Neural progenitor cell (in vitro differentiated cells): ENCODE results near the gene SMAD2. TPM values are rescaled to one million over a fixed set of nuclear protein-coding genes. Genes with fewer than 3 reads are reported as not detected.

Source experiments
- DNase-seq: peaks from one replicate; pipeline ENCODE4 v3.0.0-alpha.2; 2016; ENCODE audit warnings: low spot score
- H2AFZ ChIP-seq: fragments of 200-600 bp; sonication (generic); replicated peaks from 2 replicates; pipeline ENCODE4 v1.6.1; 2016; ENCODE audit warnings: antibody characterized with exemption
- H3F3A ChIP-seq: fragments of 200-600 bp; sonication (generic); 2 replicates; pipeline ENCODE4 v1.6.1; 2016; ENCODE audit warnings: antibody characterized with exemption, low read depth
- H3K27ac ChIP-seq: fragments of 200-600 bp; sonication (generic); 2 replicates; pipeline ENCODE4 v1.5.1; 2016; ENCODE audit warnings: mild to moderate bottlenecking
- H3K27me3 ChIP-seq: fragments of 200-600 bp; sonication (generic); 2 replicates; pipeline ENCODE4 v1.6.1; 2016; ENCODE audit warnings: mild to moderate bottlenecking, moderate library complexity
- H3K36me3 ChIP-seq: fragments of 200-600 bp; sonication (generic); 2 replicates; pipeline ENCODE4 v1.5.1; 2016
- H3K4me1 ChIP-seq: fragments of 200-600 bp; sonication (generic); 2 replicates; pipeline ENCODE4 v1.6.1; 2016; ENCODE audit warnings: mixed run types
- H3K4me2 ChIP-seq: fragments of 200-600 bp; sonication (generic); 2 replicates; pipeline ENCODE4 v1.6.1; 2016
- H3K4me3 ChIP-seq: fragments of 200-600 bp; sonication (generic); 2 replicates; pipeline ENCODE4 v1.5.1; 2016
- H3K79me2 ChIP-seq: fragments of 200-600 bp; sonication (generic); 2 replicates; pipeline ENCODE4 v1.6.1; 2016; ENCODE audit warnings: low read depth
- H3K9ac ChIP-seq: fragments of 200-600 bp; sonication (generic); 2 replicates; pipeline ENCODE4 v1.6.1; 2016
- H3K9me3 ChIP-seq: fragments of 200-600 bp; sonication (generic); 2 replicates; pipeline ENCODE4 v1.5.1; 2016; ENCODE audit warnings: low read depth
- H4K20me1 ChIP-seq: fragments of 200-600 bp; sonication (generic); 2 replicates; pipeline ENCODE4 v1.6.1; 2016; ENCODE audit warnings: low read depth
- H3K27ac Mint-ChIP-seq: 3 replicates; pipeline ENCODE4 v1.8.0; 2021; ENCODE audit warnings: mixed read lengths
- H3K27me3 Mint-ChIP-seq: 2 replicates; pipeline ENCODE4 v1.8.0; 2022; ENCODE audit warnings: low read depth, mild to moderate bottlenecking, inconsistent platforms, moderate library complexity, mixed read lengths; ENCODE audit not compliant: insufficient read depth
- H3K36me3 Mint-ChIP-seq: 3 replicates; pipeline ENCODE4 v1.8.0; 2021; ENCODE audit warnings: mixed read lengths
- H3K4me1 Mint-ChIP-seq: 3 replicates; pipeline ENCODE4 v1.8.0; 2021; ENCODE audit warnings: mixed read lengths
- H3K4me3 Mint-ChIP-seq: 3 replicates; pipeline ENCODE4 v1.8.0; 2021; ENCODE audit warnings: mild to moderate bottlenecking, moderate library complexity, mixed read lengths
- H3K9me3 Mint-ChIP-seq: 3 replicates; pipeline ENCODE4 v1.8.0; 2020; ENCODE audit warnings: mixed read lengths
- EZH2 ChIP-seq: fragments of 200-600 bp; sonication (generic); IDR thresholded peaks from 2 replicates; pipeline ENCODE4 v1.6.1; 2017; ENCODE audit warnings: antibody characterized with exemption, mild to moderate bottlenecking, moderate library complexity
- EZH2phosphoT487 ChIP-seq: fragments of 200-600 bp; sonication (generic); IDR thresholded peaks from 2 replicates; pipeline ENCODE4 v1.6.1; 2017; ENCODE audit warnings: antibody characterized with exemption
- total RNA-seq: library from RNA; depleted of rRNA; stranded (reverse); fragments of >200 nt; gene quantifications from 2 replicates; pipeline ENCODE4 v1.2.3, GENCODE V29; 2015; ENCODE audit warnings: low replicate concordance
- TF ChIP-seq, protein P1 (sequence below): fragments of 200-600 bp; sonication (generic); IDR thresholded peaks from 2 replicates; pipeline ENCODE4 v1.5.1; 2017; ENCODE audit warnings: antibody characterized with exemption, mild to moderate bottlenecking

Gene SMAD2
- total RNA-seq, 1 donor from 2014 or later: 233 TPM

DNA sequence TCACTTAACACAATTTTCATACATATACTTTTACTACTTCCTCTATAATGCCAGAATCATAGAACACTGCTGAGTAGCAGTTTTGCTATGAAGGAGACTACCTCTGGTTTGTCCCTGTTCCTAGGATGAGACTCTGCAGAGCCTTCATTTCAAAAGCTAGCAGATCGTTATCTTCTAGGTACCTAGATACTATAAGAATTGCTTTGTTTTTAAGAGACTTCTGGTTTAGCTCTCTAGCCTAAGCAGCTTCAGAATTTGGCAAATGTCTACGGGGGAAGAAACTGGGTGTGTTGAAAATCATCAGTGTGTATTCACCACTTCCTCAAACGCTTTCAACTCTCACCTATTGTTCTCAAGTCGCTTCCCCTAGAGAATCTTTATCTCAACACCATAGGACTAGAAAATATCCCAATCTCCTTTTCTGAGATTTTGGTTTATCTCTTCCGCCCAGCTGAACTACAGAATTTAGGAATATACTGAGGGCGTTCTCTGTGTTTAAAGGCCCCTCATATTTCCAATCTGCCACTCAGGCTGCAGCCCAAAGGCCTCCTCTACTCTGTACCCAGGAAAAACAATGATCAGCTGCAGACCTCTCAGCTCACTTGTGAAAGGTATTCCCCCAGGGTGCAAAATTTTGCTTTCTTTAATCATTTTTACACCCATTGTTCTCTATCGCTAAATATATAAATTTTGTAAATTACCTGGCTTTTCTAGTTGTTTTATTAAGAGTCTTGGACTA, 28.7 kb downstream of the SMAD2 start:
- Histone ChIP-seq H3K9me3 (no peaks in the 10 kb centered on the region), H3K4me1 (peaks cover 79% of the 10 kb centered on the region), H3F3A (peaks cover 71% of the 10 kb centered on the region), H3K36me3 (peaks cover under 1% of the 10 kb centered on the region), H4K20me1 (peaks cover 95% of the 10 kb centered on the region), H3K9ac (no peak overlapping the region), H3K27me3 (no peaks in the 10 kb centered on the region), H3K27ac (peak overlapping the region; percentile 53), H2AFZ (no peak overlapping the region), H3K4me2 (peak overlapping the region; percentile 72), H3K79me2 (peaks cover 100% of the 10 kb centered on the region), H3K4me3 (peak overlapping the region; percentile 24)
- H3K27me3 Mint-ChIP-seq: no peaks in the 10 kb centered on the region
- peaks cover 54% of the 10 kb centered on the region for H3K36me3 Mint-ChIP-seq
- no peak overlapping the region for H3K27ac Mint-ChIP-seq
- H3K4me3 Mint-ChIP-seq: no peak overlapping the region
- TF ChIP-seq, protein P1, sequence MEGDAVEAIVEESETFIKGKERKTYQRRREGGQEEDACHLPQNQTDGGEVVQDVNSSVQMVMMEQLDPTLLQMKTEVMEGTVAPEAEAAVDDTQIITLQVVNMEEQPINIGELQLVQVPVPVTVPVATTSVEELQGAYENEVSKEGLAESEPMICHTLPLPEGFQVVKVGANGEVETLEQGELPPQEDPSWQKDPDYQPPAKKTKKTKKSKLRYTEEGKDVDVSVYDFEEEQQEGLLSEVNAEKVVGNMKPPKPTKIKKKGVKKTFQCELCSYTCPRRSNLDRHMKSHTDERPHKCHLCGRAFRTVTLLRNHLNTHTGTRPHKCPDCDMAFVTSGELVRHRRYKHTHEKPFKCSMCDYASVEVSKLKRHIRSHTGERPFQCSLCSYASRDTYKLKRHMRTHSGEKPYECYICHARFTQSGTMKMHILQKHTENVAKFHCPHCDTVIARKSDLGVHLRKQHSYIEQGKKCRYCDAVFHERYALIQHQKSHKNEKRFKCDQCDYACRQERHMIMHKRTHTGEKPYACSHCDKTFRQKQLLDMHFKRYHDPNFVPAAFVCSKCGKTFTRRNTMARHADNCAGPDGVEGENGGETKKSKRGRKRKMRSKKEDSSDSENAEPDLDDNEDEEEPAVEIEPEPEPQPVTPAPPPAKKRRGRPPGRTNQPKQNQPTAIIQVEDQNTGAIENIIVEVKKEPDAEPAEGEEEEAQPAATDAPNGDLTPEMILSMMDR: no peak
- TF ChIP-seq EZH2phosphoT487 (no peak), EZH2 (no peak)
- DNase-seq: no peak
- peaks cover 53% of the 10 kb centered on the region for H3K9me3 Mint-ChIP-seq
- peaks cover 7% of the 10 kb centered on the region for H3K4me1 Mint-ChIP-seq

DNA sequence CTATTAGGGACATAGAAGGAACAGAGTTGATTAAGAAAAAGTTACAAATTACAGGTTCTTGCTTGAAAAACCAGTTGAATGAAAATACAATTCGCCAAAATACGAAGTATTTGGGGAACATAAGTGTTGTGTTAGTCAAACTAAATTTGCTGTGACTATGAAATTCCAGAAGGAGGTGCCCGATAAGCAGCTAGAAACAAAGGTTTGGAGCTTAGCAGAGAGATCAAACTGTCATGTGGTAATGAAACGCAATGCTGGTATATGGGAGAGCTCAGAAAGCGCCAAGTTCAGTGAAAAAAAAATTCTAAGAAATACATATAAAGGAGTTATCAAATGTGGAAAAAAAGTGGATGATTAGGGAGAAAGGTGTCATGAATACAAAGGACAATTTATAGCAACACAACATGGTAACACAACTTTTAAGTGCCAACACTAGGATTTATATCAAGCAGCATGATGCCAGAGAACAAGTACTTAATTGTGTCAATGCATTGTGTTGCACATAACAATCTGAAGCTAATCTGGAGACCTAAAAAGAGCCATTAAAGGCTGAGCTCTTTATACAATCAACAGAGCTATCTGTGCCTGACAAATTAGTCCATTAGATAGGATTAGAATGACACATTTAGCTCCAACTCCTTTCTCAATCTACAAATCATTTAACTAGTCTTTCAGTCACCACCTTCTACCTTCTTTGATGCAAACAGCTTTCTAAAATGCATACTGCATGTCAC, 31.2 kb downstream of the SMAD2 start:
- Histone ChIP-seq H3K9me3 (no peaks in the 10 kb centered on the region), H3K27me3 (no peaks in the 10 kb centered on the region), H4K20me1 (peaks cover 100% of the 10 kb centered on the region), H3K9ac (no peak overlapping the region), H3K4me2 (peak overlapping the region; percentile 72), H3F3A (peaks cover 60% of the 10 kb centered on the region), H3K79me2 (peaks cover 100% of the 10 kb centered on the region), H3K36me3 (peaks cover 9% of the 10 kb centered on the region), H3K27ac (peak overlapping the region; percentile 84), H3K4me1 (peaks cover 71% of the 10 kb centered on the region), H2AFZ (no peak overlapping the region), H3K4me3 (peak overlapping the region; percentile 18)
- no peak for TF ChIP-seq EZH2
- TF ChIP-seq, protein P1: peak; percentile 41
- peaks cover 7% of the 10 kb centered on the region for H3K4me1 Mint-ChIP-seq
- H3K4me3 Mint-ChIP-seq: no peak overlapping the region
- DNase-seq: peak; percentile 57
- no peaks in the 10 kb centered on the region for H3K27me3 Mint-ChIP-seq
- H3K9me3 Mint-ChIP-seq: peaks cover 33% of the 10 kb centered on the region
- peaks cover 51% of the 10 kb centered on the region for H3K36me3 Mint-ChIP-seq
- H3K27ac Mint-ChIP-seq: no peak overlapping the region

DNA sequence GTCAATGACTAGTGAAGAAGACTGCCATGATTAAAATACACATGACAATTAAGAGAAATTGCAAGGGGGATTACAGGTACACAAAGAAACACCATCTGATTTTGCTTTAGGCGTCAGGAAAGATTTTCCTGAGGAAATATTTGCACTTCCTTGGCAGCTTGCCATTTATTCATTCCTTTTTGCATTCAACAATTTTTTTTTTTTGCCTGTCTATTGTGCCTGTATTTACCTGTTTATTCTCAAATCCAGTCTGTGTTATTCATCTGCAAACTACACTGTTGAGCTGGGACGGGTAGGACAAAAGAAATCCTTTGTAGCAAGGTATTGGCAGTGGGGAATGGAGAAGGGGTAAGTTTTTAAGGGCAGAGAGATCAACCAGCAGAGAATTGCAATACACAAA, 31.8 kb downstream of the SMAD2 start:
- Mint-ChIP-seq H3K36me3 (peaks cover 49% of the 10 kb centered on the region), H3K27me3 (no peaks in the 10 kb centered on the region), H3K4me1 (peaks cover 7% of the 10 kb centered on the region), H3K27ac (no peak overlapping the region), H3K9me3 (peaks cover 28% of the 10 kb centered on the region), H3K4me3 (no peak overlapping the region)
- H4K20me1 ChIP-seq: peaks cover 100% of the 10 kb centered on the region
- no peak overlapping the region for H2AFZ ChIP-seq
- peaks cover 100% of the 10 kb centered on the region for H3K79me2 ChIP-seq
- no peaks in the 10 kb centered on the region for H3K9me3 ChIP-seq
- TF ChIP-seq, protein P1: no peak
- no peak for TF ChIP-seq EZH2phosphoT487
- TF ChIP-seq EZH2: no peak
- H3K4me2 ChIP-seq: peak overlapping the region; percentile 72
- H3K27ac ChIP-seq: peak overlapping the region; percentile 84
- H3F3A ChIP-seq: peaks cover 60% of the 10 kb centered on the region
- H3K9ac ChIP-seq: no peak overlapping the region
- H3K4me3 ChIP-seq: no peak overlapping the region
- DNase-seq: no peak
- H3K36me3 ChIP-seq: peaks cover 9% of the 10 kb centered on the region
- H3K27me3 ChIP-seq: no peaks in the 10 kb centered on the region
- H3K4me1 ChIP-seq: peaks cover 68% of the 10 kb centered on the region
